ENCODE measurements around the gene NFIX.

DNA sequence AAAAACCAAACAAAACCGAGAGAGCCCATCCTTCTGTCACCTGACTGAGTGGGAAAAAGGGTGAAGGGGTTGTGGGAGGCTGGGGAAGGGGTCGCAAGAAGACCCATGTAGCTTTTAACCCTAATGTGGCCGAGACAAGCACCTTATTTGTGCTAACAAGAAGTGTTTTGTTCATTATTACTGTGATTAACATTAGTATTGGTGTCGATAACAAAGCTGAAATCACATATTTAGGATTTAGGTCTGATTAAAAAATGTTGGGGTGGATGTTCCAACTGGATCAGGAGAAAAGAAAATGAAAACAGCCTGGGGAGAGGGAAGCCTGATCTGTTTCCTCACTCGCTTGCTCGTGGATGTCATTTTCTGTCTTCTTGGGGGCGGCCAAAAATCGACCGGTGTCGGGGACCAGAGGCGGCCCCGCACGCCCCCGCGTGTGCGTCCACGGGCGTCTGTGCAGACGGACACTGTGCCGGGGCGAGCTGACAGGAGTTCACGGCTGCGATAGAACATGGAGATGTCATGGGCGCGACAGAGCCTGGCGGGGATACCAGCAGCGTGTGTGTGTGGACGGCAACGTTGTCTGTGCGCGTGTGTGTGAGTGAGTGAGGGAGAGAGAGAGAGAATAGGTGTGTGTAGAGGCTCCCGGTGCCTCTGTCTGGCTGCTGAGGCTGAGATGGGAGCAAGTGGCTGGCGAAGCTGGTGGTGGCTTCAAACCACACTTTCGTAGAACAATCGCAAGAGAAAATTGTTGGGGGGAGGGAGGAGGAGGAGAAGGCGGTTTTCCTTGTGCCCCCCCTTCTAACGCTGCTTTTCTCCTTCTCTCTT lies 29.1 kb downstream of the NFIX start:
- TF ChIP-seq, protein P1, sequence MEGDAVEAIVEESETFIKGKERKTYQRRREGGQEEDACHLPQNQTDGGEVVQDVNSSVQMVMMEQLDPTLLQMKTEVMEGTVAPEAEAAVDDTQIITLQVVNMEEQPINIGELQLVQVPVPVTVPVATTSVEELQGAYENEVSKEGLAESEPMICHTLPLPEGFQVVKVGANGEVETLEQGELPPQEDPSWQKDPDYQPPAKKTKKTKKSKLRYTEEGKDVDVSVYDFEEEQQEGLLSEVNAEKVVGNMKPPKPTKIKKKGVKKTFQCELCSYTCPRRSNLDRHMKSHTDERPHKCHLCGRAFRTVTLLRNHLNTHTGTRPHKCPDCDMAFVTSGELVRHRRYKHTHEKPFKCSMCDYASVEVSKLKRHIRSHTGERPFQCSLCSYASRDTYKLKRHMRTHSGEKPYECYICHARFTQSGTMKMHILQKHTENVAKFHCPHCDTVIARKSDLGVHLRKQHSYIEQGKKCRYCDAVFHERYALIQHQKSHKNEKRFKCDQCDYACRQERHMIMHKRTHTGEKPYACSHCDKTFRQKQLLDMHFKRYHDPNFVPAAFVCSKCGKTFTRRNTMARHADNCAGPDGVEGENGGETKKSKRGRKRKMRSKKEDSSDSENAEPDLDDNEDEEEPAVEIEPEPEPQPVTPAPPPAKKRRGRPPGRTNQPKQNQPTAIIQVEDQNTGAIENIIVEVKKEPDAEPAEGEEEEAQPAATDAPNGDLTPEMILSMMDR (conservative IDR thresholded peaks at IDR 0.05; ENCODE audit: low read depth in 2 of 2) = no peak
- TF ChIP-seq CREB1 (CRISPR knock-in tag; IDR thresholded peaks at IDR 0.05; ENCODE audit: low read depth) (no peak), EZH2 (IDR thresholded peaks at IDR 0.05; ENCODE audit: low read depth, unreplicated experiment) (peak; percentile 84), POLR2AphosphoS5 (IDR thresholded peaks at IDR 0.05; ENCODE audit: low read depth) (no peak), ETS1 (IDR thresholded peaks at IDR 0.05) (no peak)
- TF ChIP-seq, protein P2, sequence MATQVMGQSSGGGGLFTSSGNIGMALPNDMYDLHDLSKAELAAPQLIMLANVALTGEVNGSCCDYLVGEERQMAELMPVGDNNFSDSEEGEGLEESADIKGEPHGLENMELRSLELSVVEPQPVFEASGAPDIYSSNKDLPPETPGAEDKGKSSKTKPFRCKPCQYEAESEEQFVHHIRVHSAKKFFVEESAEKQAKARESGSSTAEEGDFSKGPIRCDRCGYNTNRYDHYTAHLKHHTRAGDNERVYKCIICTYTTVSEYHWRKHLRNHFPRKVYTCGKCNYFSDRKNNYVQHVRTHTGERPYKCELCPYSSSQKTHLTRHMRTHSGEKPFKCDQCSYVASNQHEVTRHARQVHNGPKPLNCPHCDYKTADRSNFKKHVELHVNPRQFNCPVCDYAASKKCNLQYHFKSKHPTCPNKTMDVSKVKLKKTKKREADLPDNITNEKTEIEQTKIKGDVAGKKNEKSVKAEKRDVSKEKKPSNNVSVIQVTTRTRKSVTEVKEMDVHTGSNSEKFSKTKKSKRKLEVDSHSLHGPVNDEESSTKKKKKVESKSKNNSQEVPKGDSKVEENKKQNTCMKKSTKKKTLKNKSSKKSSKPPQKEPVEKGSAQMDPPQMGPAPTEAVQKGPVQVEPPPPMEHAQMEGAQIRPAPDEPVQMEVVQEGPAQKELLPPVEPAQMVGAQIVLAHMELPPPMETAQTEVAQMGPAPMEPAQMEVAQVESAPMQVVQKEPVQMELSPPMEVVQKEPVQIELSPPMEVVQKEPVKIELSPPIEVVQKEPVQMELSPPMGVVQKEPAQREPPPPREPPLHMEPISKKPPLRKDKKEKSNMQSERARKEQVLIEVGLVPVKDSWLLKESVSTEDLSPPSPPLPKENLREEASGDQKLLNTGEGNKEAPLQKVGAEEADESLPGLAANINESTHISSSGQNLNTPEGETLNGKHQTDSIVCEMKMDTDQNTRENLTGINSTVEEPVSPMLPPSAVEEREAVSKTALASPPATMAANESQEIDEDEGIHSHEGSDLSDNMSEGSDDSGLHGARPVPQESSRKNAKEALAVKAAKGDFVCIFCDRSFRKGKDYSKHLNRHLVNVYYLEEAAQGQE (IDR thresholded peaks at IDR 0.05; ENCODE audit: unreplicated experiment) = no peak

Data from GM23338 (cell line).